ENCODE data around the gene SYT2.
"Not testable (repeated sequence)": the region's sequence is repeated elsewhere in the genome, so short reads cannot be mapped to it uniquely, and the experiment has no call there.

Gene SYT2

GRCh38 chr1:202542415-202542814 lies 167.8 kb downstream of the SYT2 start:
- not testable (repeated sequence) for DNase-seq

DNA sequence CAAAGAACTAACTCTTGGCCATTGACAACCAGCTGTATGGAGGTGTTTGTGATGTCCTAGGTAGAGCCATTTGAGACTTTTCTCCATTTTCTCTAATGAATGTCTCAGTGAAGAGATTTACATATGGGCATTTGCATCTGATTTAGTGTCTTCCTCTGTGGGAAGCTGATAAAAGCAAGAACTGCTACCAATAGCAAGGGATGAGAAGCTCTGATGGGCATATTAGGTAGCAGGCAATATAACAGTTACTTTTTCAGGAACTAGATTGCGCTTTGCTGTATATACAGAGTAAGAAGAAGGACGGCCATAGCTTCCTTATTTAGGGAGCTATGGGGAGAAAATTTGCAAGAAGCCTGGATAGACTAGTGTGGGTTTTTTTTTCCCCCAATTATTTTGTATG lies 169.4 kb downstream of the SYT2 start:
- DNase-seq, result peak in 2 of 4 experiments; percentile 30 to 37

Data from suppressor macrophage (primary cell).